ENCODE results near the gene ZNF337. TPM values are rescaled to one million over a fixed set of nuclear protein-coding genes. Genes with fewer than 3 reads are reported as not detected.
"Not testable (repeated sequence)": the region's sequence is repeated elsewhere in the genome, so short reads cannot be mapped to it uniquely, and the experiment has no call there.

ZNF337 gene
- polyA plus RNA-seq, 1 donor from 2014 or later: 61.2 TPM

- no peaks in the 10 kb centered on the region for H3K27me3 ChIP-seq (ENCODE audit: insufficient read depth, low read depth, low read length)
- TF ChIP-seq REST (IDR thresholded peaks at IDR 0.05; ENCODE audit: borderline replicate concordance) (no peak), POLR2AphosphoS5 (IDR thresholded peaks at IDR 0.05) (no peak), RAD21 (conservative IDR thresholded peaks at IDR 0.05) (no peak), TAF1 (IDR thresholded peaks at IDR 0.05; ENCODE audit: low read depth) (no peak)
- no peak overlapping the region for H3K4me2 ChIP-seq (ENCODE audit: low read length)
- H4K20me1 ChIP-seq (ENCODE audit: insufficient read depth): no peaks in the 10 kb centered on the region
- no peak overlapping the region for H2AFZ ChIP-seq (ENCODE audit: low read depth, low read length)
- no peaks in the 10 kb centered on the region for H3K9me3 ChIP-seq (ENCODE audit: low read length)
- no peak overlapping the region for H3K27ac ChIP-seq (ENCODE audit: low read length)
- H3K36me3 ChIP-seq (ENCODE audit: insufficient read depth, low read length): no peaks in the 10 kb centered on the region
- no peaks in the 10 kb centered on the region for H3K9me2 ChIP-seq (ENCODE audit: insufficient read depth, low read length)
- H3K79me2 ChIP-seq (replicated peaks; ENCODE audit: insufficient read depth, low read length): no peaks in the 10 kb centered on the region
- H3K4me3 ChIP-seq (ENCODE audit: low read length): no peak overlapping the region
- H3F3A ChIP-seq (ENCODE audit: insufficient read depth, low read length, poor library complexity, severe bottlenecking): no peaks in the 10 kb centered on the region
- no peak overlapping the region for H3K9ac ChIP-seq (ENCODE audit: low read length)
Observed at GRCh38 chr20:25685276-25686080, 11.2 kb downstream of the ZNF337 start.

- H3K9me3 ChIP-seq (ENCODE audit: low read length); H3K27me3 ChIP-seq (ENCODE audit: insufficient read depth, low read depth, low read length); H4K20me1 ChIP-seq (ENCODE audit: insufficient read depth): not testable (repeated sequence)
Observed at GRCh38 chr20:25683826-25684225, 12.8 kb downstream of the ZNF337 start.

GRCh38 chr20:25683050-25683449, 13.6 kb downstream of the ZNF337 start:
- Histone ChIP-seq H3K4me2 (ENCODE audit: low read length) (no peak overlapping the region), H3K27me3 (ENCODE audit: insufficient read depth, low read depth, low read length) (no peaks in the 10 kb centered on the region), H3K36me3 (ENCODE audit: insufficient read depth, low read length) (no peaks in the 10 kb centered on the region), H3K9me3 (ENCODE audit: low read length) (no peaks in the 10 kb centered on the region), H3K9ac (ENCODE audit: low read length) (no peak overlapping the region), H3K79me2 (replicated peaks; ENCODE audit: insufficient read depth, low read length) (no peaks in the 10 kb centered on the region), H3K9me2 (ENCODE audit: insufficient read depth, low read length) (no peaks in the 10 kb centered on the region), H4K20me1 (ENCODE audit: insufficient read depth) (no peaks in the 10 kb centered on the region), H2AFZ (ENCODE audit: low read depth, low read length) (no peak overlapping the region), H3F3A (ENCODE audit: insufficient read depth, low read length, poor library complexity, severe bottlenecking) (no peaks in the 10 kb centered on the region), H3K27ac (ENCODE audit: low read length) (no peak overlapping the region), H3K4me3 (ENCODE audit: low read length) (no peak overlapping the region)
- TF ChIP-seq RAD21 (conservative IDR thresholded peaks at IDR 0.05): no peak
- TF ChIP-seq TAF1 (IDR thresholded peaks at IDR 0.05; ENCODE audit: low read depth): no peak
- no peak for TF ChIP-seq SMC3 (conservative IDR thresholded peaks at IDR 0.05; ENCODE audit: poor library complexity)
- TF ChIP-seq EZH2 (IDR thresholded peaks at IDR 0.05; ENCODE audit: borderline replicate concordance, insufficient read depth, low read length, poor library complexity, severe bottlenecking): no peak

More at GRCh38 chr20:25683826-25684225, 12.8 kb downstream of the ZNF337 start:
- H3K9me2 ChIP-seq (ENCODE audit: insufficient read depth, low read length); H3K4me3 ChIP-seq (ENCODE audit: low read length); H3K79me2 ChIP-seq (replicated peaks; ENCODE audit: insufficient read depth, low read length); H3K4me2 ChIP-seq (ENCODE audit: low read length); H3K9ac ChIP-seq (ENCODE audit: low read length); H2AFZ ChIP-seq (ENCODE audit: low read depth, low read length); H3K36me3 ChIP-seq (ENCODE audit: insufficient read depth, low read length); H3F3A ChIP-seq (ENCODE audit: insufficient read depth, low read length, poor library complexity, severe bottlenecking); H3K27ac ChIP-seq (ENCODE audit: low read length): not testable (repeated sequence)
